ENCODE measurements around the gene TMEM132A.
"Not testable (repeated sequence)": the region's sequence is repeated elsewhere in the genome, so short reads cannot be mapped to it uniquely, and the experiment has no call there.

The TMEM132A gene

GRCh38 chr11:60957188-60957587 lies 32.9 kb downstream of the TMEM132A start:
- DNase-seq (ENCODE audit: low spot score) = no peak

DNA sequence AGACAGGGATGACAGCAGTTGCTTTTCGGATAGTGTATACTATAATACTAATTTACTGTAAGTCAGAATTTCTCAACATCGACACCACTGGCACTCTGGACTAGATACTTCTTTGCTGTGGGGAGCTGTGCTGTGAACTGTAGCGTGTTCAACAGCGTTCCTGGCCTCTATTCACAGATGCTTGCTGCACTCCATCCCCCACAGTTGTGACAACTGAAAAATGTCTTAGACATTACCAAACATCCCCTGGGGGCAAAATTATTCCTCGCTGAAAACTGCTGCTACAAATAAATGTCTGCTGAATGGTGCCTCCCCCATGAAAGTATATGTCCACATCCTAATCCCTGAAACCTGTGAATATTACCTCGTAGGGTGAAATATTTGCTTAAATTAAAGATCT lies 35.2 kb downstream of the TMEM132A start:
- DNase-seq (ENCODE audit: low spot score) = no peak

DNA sequence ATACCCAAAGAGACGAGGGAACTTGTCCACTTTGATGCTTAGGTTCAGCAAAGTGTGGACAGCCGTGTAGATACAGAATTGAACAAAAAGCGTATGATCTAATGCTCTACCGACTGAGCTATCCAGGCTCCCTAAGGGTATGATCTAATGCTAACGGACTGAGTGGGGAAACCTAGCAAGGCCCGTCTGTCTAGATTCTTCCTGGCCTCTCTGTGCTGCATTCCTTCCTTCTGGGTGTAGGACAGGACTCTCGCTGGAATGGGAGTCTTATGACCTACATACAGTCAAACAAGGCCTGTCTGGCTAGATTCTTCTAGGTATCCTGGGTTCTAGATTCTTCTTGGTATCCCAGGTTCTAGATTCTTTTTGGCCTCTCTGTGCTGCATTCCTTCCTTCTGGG lies 36.1 kb downstream of the TMEM132A start:
- DNase-seq (ENCODE audit: low spot score) = no peak

- DNase-seq (ENCODE audit: low spot score) = no peak
These were observed 40.5 kb downstream of the TMEM132A start for GRCh38 chr11:60964801-60965200.

GRCh38 chr11:60966890-60967289 lies 42.6 kb downstream of the TMEM132A start:
- DNase-seq (ENCODE audit: low spot score) = no peak

DNA sequence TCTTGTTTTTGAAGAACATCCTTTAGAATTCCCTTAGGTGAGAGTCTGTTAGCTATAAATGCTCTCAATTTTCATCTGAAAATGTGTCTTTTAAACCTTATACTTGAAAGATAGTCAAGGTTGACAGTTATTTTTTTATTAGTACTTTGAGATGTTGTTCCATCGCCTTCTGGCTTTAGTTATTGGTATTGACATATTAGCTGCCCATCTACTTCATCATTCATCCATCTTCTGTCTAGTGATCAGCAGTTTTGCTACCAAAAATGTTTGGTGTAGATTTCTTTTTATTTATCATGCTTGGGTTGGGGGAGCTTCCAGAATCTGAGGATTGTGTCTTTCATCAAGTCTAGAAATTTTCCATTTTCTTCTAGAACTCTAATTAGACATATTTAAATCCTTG lies 44.0 kb downstream of the TMEM132A start:
- no peak for DNase-seq (ENCODE audit: low spot score)

DNA sequence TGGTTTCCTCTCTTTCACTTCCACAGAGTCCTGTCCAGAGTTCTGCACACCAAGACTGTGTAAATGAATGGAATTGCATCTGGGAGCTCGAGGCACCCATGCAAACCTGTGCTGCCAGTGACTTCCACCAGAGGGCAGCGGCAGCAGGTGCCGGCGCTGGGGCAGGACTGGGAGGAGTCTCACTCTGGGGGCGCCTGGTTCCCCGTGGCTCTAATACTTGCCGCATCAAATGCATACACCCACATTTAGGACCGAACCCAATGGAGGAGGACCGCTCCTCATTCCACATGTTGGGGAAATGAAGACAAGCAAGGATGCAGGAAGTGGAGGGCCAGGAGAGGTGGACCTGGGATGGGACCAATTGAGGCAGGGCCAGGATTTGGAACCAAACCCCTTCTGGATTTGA lies 46.1 kb downstream of the TMEM132A start:
- peak; percentile 61 for DNase-seq (ENCODE audit: low spot score)

- DNase-seq (ENCODE audit: low spot score) = no peak
These were observed 46.6 kb downstream of the TMEM132A start for GRCh38 chr11:60970890-60971289.

DNA sequence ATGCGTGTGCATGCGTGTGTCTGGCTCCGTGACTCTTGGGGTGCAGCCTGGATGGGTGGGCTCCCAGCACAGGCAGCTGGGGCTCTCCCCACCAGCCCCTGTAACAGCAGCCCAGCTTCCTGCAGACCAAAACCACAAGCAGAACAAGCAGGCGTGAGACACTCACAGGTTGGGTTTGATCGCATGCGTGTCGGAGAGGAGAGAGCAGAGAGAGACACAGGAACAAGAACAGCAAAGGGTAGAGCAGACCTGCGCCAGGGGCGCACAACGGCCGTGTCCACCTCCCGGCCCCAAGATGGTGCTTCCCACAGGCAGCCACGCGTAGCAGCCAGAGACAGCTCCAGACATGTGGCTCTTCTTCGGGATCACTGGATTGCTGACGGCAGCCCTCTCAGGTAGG lies 47.3 kb downstream of the TMEM132A start, which contains the start of gene CD6:
Gene CD6, plus strand, starts transcription at position 161 of the 400 bp plus-strand sequence. Its CDS starts 186 bp downstream, at position 347.
- no peak for DNase-seq (ENCODE audit: low spot score)

DNA sequence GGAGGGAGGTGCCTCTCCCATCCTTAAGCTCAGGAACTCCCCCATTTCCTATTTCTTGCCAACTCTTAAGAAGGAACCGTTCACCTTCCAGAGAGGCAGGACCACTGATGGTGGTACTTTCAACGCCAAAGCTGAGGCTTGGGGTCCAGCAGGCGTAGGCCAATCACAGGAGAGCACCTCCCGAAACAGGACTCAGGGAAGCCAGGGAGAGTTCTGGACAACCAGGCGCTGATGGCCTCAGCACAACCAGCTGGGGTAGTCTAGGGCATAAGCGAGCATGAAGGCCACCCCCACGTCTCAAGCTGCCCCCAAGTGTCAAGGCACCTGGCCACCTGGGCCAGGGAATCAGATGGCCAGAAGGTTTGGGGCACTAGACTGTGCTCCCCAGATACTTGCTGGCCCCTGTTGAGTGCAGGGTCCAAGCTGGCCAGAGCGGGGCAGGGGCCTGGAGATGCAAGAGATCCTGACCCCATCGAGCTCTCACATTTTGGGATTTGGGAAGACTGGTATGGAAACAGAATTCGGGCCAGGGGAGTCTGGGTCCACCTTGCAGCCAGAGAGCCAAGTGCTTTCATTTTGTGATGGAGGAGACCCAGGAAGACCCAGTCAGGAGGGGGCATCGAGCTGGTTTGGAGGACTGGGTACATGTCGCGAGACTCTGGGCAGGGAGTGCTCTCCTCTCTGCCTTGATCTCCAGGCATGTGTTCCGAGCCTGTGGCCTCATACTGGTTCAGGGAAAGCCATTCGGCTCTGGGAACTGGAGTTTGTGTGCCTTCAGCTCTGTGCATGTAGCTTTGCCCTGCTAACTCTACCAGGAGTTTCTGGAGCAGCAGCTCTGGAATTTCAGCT lies 48.1 kb downstream of the TMEM132A start:
- DNase-seq (ENCODE audit: low spot score) = no peak

- DNase-seq (ENCODE audit: low spot score) = no peak
These were observed 49.4 kb downstream of the TMEM132A start for GRCh38 chr11:60973699-60974098.

- DNase-seq (ENCODE audit: low spot score) = not testable (repeated sequence)
These were observed 50.1 kb downstream of the TMEM132A start for GRCh38 chr11:60974316-60974715.

GRCh38 chr11:60974726-60975125 lies 50.5 kb downstream of the TMEM132A start:
- no peak for DNase-seq (ENCODE audit: low spot score)

GRCh38 chr11:60977224-60977623 lies 53.0 kb downstream of the TMEM132A start:
- DNase-seq (ENCODE audit: low spot score) = no peak

GRCh38 chr11:60977836-60978235 lies 53.6 kb downstream of the TMEM132A start:
- DNase-seq (ENCODE audit: low spot score) = no peak

DNA sequence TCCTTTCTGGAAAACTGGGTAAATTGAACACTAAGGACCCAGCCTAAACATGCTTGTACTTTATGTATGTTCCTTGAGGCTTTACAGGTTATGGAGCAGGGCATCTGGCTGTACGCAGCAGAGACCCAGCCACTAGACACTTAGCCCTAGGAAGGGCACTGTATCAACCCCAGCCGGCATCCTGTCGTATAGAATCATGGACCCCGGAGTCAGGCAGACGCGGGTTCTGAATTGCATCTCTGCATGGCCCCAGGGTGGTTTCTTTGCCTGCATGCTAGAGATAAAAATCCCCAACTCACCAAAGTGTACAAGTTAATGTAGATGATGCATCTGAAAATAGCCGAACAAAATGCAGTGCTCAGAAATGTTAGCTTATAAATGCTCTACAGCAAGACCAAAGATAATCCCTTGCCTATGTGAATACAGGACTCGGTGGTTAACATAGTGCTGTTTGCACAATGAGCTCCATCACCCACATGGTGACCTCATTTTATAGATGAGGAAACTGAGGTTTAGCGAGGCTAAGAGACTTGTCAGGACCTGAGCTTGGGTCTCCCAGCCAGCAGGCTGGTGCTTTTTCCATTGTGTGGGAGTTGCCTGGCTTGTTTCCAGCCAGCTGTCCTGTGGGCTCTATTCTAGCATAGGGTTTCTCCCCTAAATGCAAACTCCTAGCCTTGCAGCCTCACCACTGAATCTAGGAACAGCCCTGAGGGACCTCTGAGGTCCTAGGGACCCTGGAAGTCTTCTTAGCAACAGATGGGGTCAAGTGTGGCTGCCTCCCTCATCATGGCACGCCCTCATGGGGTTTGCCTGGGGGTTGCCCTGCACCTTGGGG lies 54.5 kb downstream of the TMEM132A start:
- DNase-seq (ENCODE audit: low spot score) = no peak

DNA sequence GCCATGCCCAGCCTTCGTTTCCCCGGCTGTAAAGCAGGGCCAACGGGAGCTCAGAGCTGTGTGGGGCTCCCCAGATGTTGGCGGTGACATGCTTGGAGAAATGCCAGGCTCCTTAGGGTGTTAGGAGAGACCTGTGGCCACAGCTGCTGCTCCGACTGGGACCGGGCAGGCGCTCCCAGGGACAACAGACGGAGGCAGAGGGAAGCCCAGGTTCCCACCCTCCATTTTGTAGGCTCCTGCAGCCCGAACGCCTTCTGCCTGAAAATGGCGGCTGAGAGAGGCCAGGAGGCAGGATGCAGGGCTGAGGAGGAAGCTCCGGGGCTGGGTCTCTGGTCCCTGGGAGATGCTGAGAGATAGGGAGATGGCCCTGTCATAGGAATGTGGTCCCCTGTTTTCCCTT lies 57.3 kb downstream of the TMEM132A start:
- no peak for DNase-seq (ENCODE audit: low spot score)

DNA sequence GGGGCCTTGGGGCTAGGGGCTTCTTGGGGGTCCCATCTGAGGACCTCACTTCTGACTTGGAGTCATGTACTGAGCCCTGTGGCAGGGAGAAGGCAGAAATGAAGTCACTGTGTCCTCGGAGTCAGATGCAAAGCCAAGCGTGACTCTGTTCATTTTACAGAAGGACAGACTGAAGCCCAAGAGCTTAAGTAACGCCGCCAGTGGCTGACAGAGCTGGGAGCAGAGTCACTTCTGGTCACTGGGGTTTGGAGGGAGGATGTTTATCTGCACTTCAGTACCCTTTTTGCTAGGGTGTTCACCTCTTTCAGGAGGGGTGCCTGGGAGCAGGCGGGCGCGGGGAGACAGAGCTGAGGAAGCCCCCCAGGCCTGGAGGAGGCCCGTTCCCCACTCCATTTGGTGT lies 57.9 kb downstream of the TMEM132A start:
- DNase-seq (ENCODE audit: low spot score) = no peak

GRCh38 chr11:60984149-60984548 lies 59.9 kb downstream of the TMEM132A start:
- DNase-seq (ENCODE audit: low spot score) = no peak

- no peak for DNase-seq (ENCODE audit: low spot score)
These were observed 60.4 kb downstream of the TMEM132A start for GRCh38 chr11:60984636-60985035.

GRCh38 chr11:60985501-60985900 lies 61.2 kb downstream of the TMEM132A start:
- no peak for DNase-seq (ENCODE audit: low spot score)

GRCh38 chr11:60985991-60986915 lies 62.0 kb downstream of the TMEM132A start:
- DNase-seq (ENCODE audit: low spot score) = peak; percentile 42

Data from LoVo (cell line).